ENCODE results near the gene NRBP1. TPM values are rescaled to one million over a fixed set of nuclear protein-coding genes. Genes with fewer than 3 reads are reported as not detected.

NRBP1 gene
- total and polyA plus RNA-seq, 2 of the 8 experiments (the other 6 are each of a cell fraction or from before 2014, with no cell fraction given), result 115 to 145 TPM

GRCh38 chr2:27421660-27422250 is 6.7 kb upstream of the NRBP1 start (continued):
- no peak for TF ChIP-seq RAD21 (IDR thresholded peaks at IDR 0.05 in 1 of 2, conservative IDR thresholded peaks at IDR 0.05 in 1 of 2; ENCODE audit: low read depth in 2 of 2, low read length in 2 of 2)

All from H1 (cell line).